NT2/D1 (cell line): ENCODE measurements around the gene PRKRIP1.
"Not testable (repeated sequence)": the region's sequence is repeated elsewhere in the genome, so short reads cannot be mapped to it uniquely, and the experiment has no call there.

Experiments used
- SUZ12 ChIP-seq: IDR thresholded peaks from 2 replicates; pipeline ENCODE4 v1.6.1; 2011; ENCODE audit not compliant: insufficient read length, insufficient read depth; ENCODE audit errors: extremely low read depth
- YY1 ChIP-seq: IDR thresholded peaks from 2 replicates; pipeline ENCODE4 v1.6.1; 2011; ENCODE audit not compliant: insufficient read length, insufficient read depth
- ZNF274 ChIP-seq: IDR thresholded peaks from 2 replicates; pipeline ENCODE4 v1.6.1; 2011; ENCODE audit warnings: mild to moderate bottlenecking, low read depth, low read length

- TF ChIP-seq YY1, ZNF274, SUZ12: not testable (repeated sequence)
Measured at GRCh38 chr7:102364394-102364886, 31.7 kb upstream of the PRKRIP1 start.
